HG02623 (cell line): Measurements from ENCODE around the gene GNAQ.

Source experiments
- ATAC-seq: cut with Tn5 transposase; IDR thresholded peaks from one replicate; pipeline ENCODE4 v1.9.1; 2021; ENCODE audit warnings: moderate library complexity; ENCODE audit not compliant: unreplicated experiment

The GNAQ gene

DNA sequence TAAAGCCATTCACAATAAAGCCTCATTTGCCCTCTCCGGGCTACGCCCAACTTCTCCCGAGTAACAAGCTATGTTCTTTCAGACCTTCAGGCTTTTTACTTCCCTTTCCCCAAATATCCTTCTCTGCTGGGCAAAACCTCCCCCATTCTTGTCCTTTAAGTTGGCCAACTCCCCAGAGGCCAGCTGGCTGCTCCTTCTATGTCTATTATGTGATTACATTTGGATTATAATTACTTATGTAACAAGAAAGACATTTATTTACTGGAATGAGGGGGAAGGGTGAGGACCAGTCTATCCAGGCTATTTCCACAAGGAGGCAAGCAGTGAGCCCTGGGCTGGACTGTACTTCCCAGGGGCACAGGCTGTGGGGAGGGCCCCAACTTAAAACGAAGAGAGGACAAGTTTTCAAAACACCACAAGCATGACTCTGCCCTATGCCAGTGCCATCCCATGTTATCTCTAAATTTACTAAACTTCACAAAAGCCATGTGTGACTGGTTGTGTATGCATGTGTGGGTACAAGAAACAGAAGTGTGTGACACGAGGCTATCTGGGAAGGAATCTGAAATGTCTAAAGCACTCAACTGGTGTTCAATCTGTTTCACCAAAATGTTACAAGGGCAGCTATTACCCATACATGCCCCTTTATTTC is 84.5 kb downstream of the GNAQ start:
- ATAC-seq, result no peak

GRCh38 chr9:77946296-77946695 is 85.3 kb downstream of the GNAQ start:
- no peak for ATAC-seq

GRCh38 chr9:77945798-77946197 is 85.8 kb downstream of the GNAQ start:
- no peak for ATAC-seq

- ATAC-seq, result no peak
These were observed 86.9 kb downstream of the GNAQ start for GRCh38 chr9:77944556-77945243.

GRCh38 chr9:77943057-77943456 is 88.6 kb downstream of the GNAQ start:
- no peak for ATAC-seq

- ATAC-seq, result no peak
These were observed 92.4 kb downstream of the GNAQ start for GRCh38 chr9:77939149-77939668.

- no peak for ATAC-seq
These were observed 93.4 kb downstream of the GNAQ start for GRCh38 chr9:77938163-77938562.

GRCh38 chr9:77935974-77936373 is 95.6 kb downstream of the GNAQ start:
- ATAC-seq, result no peak

- no peak for ATAC-seq
These were observed 96.4 kb downstream of the GNAQ start for GRCh38 chr9:77935211-77935610.

- ATAC-seq, result no peak
These were observed 97.6 kb downstream of the GNAQ start for GRCh38 chr9:77933976-77934375.

DNA sequence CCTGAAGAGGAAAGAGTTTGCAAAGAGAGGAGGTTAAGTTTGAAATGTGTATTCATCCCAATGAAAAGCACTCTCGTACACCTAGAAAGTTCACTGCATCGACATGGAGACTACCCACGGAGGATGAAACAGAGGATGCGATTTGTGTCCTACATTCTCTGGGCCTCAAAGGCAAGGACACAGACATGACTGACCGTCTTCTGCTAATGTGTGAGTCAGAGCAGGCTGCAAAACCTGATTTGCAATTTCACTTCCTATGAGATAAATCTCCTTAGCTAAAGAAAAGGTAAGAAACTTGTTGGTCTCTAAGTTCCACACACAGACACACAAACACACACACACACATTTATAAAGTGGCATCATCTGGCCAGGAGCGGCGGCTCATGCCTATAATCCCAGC is 98.6 kb downstream of the GNAQ start:
- no peak for ATAC-seq

- no peak for ATAC-seq
These were observed 101.7 kb downstream of the GNAQ start for GRCh38 chr9:77929942-77930341.

DNA sequence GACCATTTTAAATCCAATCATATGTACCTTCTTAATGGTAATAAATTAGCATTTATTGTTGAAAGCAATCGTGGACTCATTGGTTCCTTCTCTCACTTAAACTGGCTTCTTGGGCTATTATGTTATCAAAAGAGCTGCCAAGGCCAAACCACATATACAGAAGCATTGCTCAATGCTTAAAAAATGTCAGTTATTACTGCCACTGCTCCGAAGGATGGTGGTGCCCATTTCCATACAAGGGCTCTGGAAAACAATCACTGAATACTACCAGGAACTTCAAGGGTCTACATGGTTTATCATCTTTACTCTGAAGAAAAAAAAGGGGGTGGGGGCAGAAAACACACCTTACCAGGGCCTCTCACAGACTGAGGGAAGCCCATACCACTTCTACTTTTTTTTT is 104.3 kb downstream of the GNAQ start:
- ATAC-seq, result no peak

- ATAC-seq, result no peak
These were observed 105.2 kb downstream of the GNAQ start for GRCh38 chr9:77926371-77926878.

DNA sequence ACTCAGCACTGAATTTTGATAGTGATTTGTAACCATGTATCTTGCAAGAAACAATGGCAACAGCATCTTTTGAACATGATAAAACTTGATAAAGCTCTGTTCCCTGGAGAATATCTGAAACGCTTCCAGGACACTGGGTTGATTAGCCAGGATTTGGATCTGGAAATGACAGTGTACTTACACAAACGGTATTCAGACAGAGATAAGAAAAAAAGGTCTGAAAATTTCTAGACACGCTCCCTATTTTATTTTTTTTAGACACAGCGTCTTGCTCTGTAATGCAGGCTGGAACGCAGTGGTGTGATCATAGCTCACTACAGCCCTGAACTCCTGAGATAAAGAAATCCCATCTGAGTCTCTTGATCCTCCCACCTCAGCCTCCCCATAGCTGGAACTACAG is 109.0 kb downstream of the GNAQ start:
- no peak for ATAC-seq

GRCh38 chr9:77917800-77918199 is 113.8 kb downstream of the GNAQ start:
- ATAC-seq, result no peak

DNA sequence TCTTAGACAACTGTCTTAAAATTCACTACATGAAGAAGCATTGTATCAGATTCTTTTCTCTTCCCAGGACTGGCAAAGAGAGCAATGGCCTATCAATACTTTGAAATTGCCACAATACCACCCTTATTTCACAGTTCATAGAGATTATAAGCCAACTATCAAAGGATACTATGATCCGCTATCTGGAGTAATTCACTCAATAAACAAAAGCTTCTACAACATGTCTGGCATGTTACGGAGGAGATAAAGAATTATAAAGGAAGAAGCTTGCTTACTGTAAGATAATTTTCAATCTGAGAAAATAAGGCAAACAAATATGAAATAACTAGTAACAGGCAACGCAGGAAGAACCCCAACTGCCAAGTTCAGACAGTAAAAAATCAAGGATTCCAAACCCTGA is 114.8 kb downstream of the GNAQ start:
- ATAC-seq, result no peak

DNA sequence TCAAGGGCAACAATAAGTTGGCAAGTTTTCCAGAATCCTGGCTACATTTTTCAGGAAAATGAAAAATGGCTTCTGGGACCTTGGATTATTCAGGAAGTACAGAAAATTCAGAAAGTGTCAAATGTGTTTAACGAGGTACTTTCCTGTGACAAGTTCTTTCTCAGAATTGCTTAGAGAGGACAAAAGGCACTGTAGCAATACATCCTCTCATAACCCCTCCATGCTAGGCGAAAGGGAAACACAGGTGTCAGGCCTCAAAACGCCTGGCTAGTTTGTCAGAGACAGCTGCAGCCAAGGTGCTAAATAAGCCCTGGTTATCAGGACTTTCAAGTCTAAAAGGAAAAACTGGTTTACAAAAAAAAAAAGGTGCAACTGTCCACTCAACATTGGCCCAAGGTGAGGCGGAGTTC is 115.2 kb downstream of the GNAQ start:
- peak; percentile 83 for ATAC-seq

GRCh38 chr9:77915744-77916143 is 115.9 kb downstream of the GNAQ start:
- no peak for ATAC-seq

DNA sequence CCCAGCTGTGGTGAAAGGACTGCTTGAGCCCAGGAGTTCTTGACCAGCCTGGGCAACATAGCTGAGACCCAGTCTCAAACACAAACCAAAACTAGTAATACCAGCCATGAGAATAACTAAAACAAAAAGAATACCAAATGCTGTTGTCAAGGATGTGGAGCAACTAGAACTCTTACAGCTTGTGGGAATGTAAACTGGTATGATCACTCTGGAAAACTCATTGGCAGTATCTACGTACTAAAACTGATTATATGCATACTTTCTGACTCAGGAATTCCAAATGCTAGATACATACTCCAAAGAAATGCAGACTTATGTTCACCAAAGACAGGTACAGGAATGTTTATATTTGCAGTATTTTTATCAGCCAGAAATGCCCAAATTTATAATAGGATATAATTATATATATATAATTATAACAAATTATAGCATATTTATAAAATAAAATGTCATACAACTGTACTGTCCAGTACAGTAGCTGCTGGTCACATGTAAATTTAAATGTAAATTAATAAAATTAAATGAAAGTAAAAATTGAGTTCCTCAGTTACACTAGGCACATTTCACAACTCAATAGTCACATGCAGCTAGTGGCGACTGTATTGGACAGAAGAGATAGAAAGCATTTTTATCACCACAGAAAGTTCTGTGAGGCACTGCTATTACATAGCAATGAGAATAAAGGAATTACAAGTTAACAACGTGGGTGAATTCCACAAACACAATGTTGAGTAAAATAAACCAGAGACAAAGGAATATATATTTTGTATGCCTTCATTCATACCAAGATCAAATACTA is 118.5 kb downstream of the GNAQ start:
- ATAC-seq, result no peak

DNA sequence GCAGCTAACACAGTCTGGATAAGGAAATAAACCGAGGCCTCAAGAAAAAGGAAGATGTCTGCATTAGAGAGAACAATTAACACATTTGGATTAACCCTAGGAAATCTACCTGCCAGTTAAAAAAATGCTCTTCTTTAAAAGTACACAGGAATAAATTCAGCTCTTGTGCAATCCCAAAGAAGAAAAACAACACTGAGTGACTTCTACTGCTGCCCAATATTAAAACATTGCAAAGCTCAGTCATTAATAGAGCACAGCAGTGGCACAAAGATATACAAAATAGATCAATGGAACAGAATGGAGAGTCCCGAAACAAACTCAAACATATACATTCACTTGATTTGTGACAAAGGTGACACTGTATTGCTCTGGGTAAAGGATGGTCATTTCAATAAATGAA is 119.7 kb downstream of the GNAQ start:
- ATAC-seq, result no peak

GRCh38 chr9:77910194-77910621 is 121.4 kb downstream of the GNAQ start:
- no peak for ATAC-seq
